GM12878 (cell line): Measurements from ENCODE around the gene ZNF804A. TPM values are rescaled to one million over a fixed set of nuclear protein-coding genes. Genes with fewer than 3 reads are reported as not detected.

Experiments
- ATAC-seq: fragments of 200-7000 bp; cut with Tn5 transposase; 3 replicates; pipeline ENCODE4 v1.9.1; 2020; ENCODE audit warnings: mild to moderate bottlenecking, moderate library complexity
- BruUV-seq: library from RNA; stranded (reverse); fragments of 400-500 nt; replicated peaks from 2 replicates; lab custom pipeline; 2021; lab: Mats Ljungman, UMichigan
- CTCF ChIA-PET: fragments of 300-600 bp; sonication (Branson Sonifier 250); formaldehyde crosslinking; extraction: SDS; loops from one replicate; lab custom pipeline; 2021; ENCODE audit warnings: inconsistent platforms; lab: Yijun Ruan, JAX
- POLR2A ChIA-PET: fragments of 350-600 bp; formaldehyde crosslinking; extraction: SDS; loops from one replicate; lab custom pipeline; 2021; ENCODE audit warnings: inconsistent platforms; lab: Charles Lee
- RAD21 ChIA-PET: fragments of 300-600 bp; sonication (Branson Sonifier 250); formaldehyde crosslinking; loops from one replicate; lab custom pipeline; 2023; ENCODE audit warnings: antibody characterized with exemption; ENCODE audit not compliant: unreplicated experiment; lab: Charles Lee
- SMC1A ChIA-PET: fragments of 300-600 bp; sonication (Branson Sonifier 250); formaldehyde crosslinking; loops from one replicate; lab custom pipeline; 2023; ENCODE audit not compliant: unreplicated experiment, uncharacterized antibody; lab: Charles Lee
- DNase-seq: peaks from one replicate; pipeline ENCODE4 v3.0.0-alpha.2; 2011; ENCODE audit warnings: low read depth, low spot score
- FAIRE-seq: peaks from 3 replicates; lab custom pipeline; 2011; peaks lifted over from hg19 to GRCh38; lab: Jason Lieb, UNC
- H2AFZ ChIP-seq: 2 replicates; pipeline ENCODE4 v1.6.0; 2011; ENCODE audit warnings: low read depth, low read length, control low read depth; ENCODE audit not compliant: control insufficient read depth
- H3K27ac ChIP-seq: 2 replicates; pipeline ENCODE4 v1.5.1; 2011; ENCODE audit warnings: control low read depth; ENCODE audit not compliant: control insufficient read depth, insufficient read depth
- H3K27me3 ChIP-seq, 2 experiments: replicated peaks in 1 of 2; 2 replicates each; pipeline versions ENCODE4 v1.6.0 to v1.6.1; 2011; ENCODE audit warnings: low read length in 1 of 2; ENCODE audit not compliant: control insufficient read depth in 2 of 2, insufficient read depth in 2 of 2
- H3K36me3 ChIP-seq, 2 experiments: 2 replicates each; pipeline ENCODE4 v1.5.1; 2011; ENCODE audit warnings: low read length in 1 of 2; ENCODE audit not compliant: control insufficient read depth in 2 of 2, insufficient read depth in 2 of 2
- H3K4me1 ChIP-seq: 2 replicates; pipeline ENCODE4 v1.6.1; 2011; ENCODE audit warnings: mild to moderate bottlenecking, low read length, moderate library complexity, mixed read lengths; ENCODE audit not compliant: control insufficient read depth, insufficient read depth
- H3K4me2 ChIP-seq: 2 replicates; pipeline ENCODE4 v1.6.0; 2011; ENCODE audit warnings: control low read depth; ENCODE audit not compliant: control insufficient read depth, insufficient read depth
- H3K4me3 ChIP-seq: fragments of 200-600 bp; sonication (generic); 2 replicates; pipeline ENCODE4 v1.5.1; 2016
- H3K79me2 ChIP-seq: 2 replicates; pipeline ENCODE4 v1.6.0; 2011; ENCODE audit warnings: low read length; ENCODE audit not compliant: control insufficient read depth, insufficient read depth
- H3K9ac ChIP-seq: 2 replicates; pipeline ENCODE4 v1.8.0; 2011; ENCODE audit warnings: low read length, control low read depth, mixed read lengths; ENCODE audit not compliant: control insufficient read depth, insufficient read depth
- H3K9me3 ChIP-seq: replicated peaks from 3 replicates; pipeline ENCODE4 v1.5.1; 2011; ENCODE audit warnings: mild to moderate bottlenecking, low read length; ENCODE audit not compliant: control insufficient read depth, insufficient read depth
- H4K20me1 ChIP-seq: 2 replicates; pipeline ENCODE4 v1.6.0; 2011; ENCODE audit not compliant: control insufficient read depth, insufficient read depth
- ASH2L ChIP-seq: fragments of 300-600, 200-600 bp; sonication (generic); IDR thresholded peaks from 2 replicates; pipeline ENCODE4 v1.6.1; 2017; ENCODE audit warnings: low read depth, mild to moderate bottlenecking, borderline replicate concordance
- BHLHE40 ChIP-seq, 2 experiments: fragments of 450-650 bp in 1 of 2; IDR thresholded peaks; 2 replicates each; pipeline ENCODE4 v1.6.1; 2011 to 2017; ENCODE audit warnings: low read depth in 2 of 2, borderline replicate concordance in 1 of 2, improper control_type of control experiment in 1 of 2, low read length in 1 of 2, mild to moderate bottlenecking in 1 of 2
- CHD2 ChIP-seq: IDR thresholded peaks from 2 replicates; pipeline ENCODE4 v1.6.1; 2011; ENCODE audit warnings: low read depth, low read length, improper control_type of control experiment, borderline replicate concordance
- RB1 ChIP-seq: fragments of 450-650 bp; formaldehyde crosslinking; IDR thresholded peaks from 2 replicates; pipeline ENCODE4 v1.6.1; 2017; ENCODE audit warnings: mild to moderate bottlenecking, borderline replicate concordance
- WGBS: methylation state at CpG from one replicate; pipeline ENCODE4 v1.1.6; 2016; ENCODE audit warnings: low lambda C conversion rate; ENCODE audit not compliant: insufficient replicate concordance, insufficient coverage; ENCODE audit errors: missing lambda C conversion rate; 5-methylcytosine and 5-hydroxymethylcytosine counted together
- in situ Hi-C: fragments of 300-500 bp; cut with MboI; formaldehyde crosslinking; loops from 9 replicates; pipeline ENCODE4 v1.14.3; 2018; ENCODE audit warnings: mixed read lengths
- intact Hi-C: fragments of 100-400 bp; cut with micrococcal nuclease; formaldehyde crosslinking; loops from one replicate; pipeline ENCODE4 v1.14.2; 2022; ENCODE audit not compliant: unreplicated experiment
- polyA plus RNA-seq, 11 experiments: library from polyadenylated mRNA; depleted of rRNA in 4 of 11; unstranded in 6 of 11; stranded (reverse) in 5 of 11; fragments of >200 nt; fragmentation: Nextera tagmentation in 4 of 11; fragmentation: Illumina TruSeq in 1 of 11; extraction: Ambion mirVana in 4 of 11; extraction: Trizol in 1 of 11; gene quantifications; 1 replicate in 1 of 11; 2 replicates in 10 of 11; pipeline versions ENCODE4 v1.2.1 to v1.2.3, GENCODE V29; 2011 to 2016; ENCODE audit warnings: inconsistent platforms in 2 of 11, missing spikeins in 2 of 11, low read depth in 1 of 11
- total RNA-seq, 4 experiments: library from RNA; depleted of rRNA in 3 of 4; stranded (reverse); fragments of >200 nt in 3 of 4; fragmentation: Illumina TruSeq in 1 of 4; extraction: Trizol in 1 of 4; gene quantifications; 2 replicates each; pipeline versions ENCODE4 v1.2.1 to v1.2.3, GENCODE V29; 2013 to 2021

The ZNF804A gene
- total and polyA plus RNA-seq, 10 of the 15 experiments (the other 5 are each of a cell fraction or from before 2014, with no cell fraction given) = 0.19 to 2.3 (median 1.4) TPM

GRCh38 chr2:184685999-184686841, 87.9 kb downstream of the ZNF804A start:
- H4K20me1 ChIP-seq = no peaks in the 10 kb centered on the region
- H3K4me2 ChIP-seq = no peak overlapping the region
- BruUV-seq = no TSS peak
- H3K9me3 ChIP-seq = no peaks in the 10 kb centered on the region
- no peak overlapping the region for H2AFZ ChIP-seq
- H3K79me2 ChIP-seq = no peaks in the 10 kb centered on the region
- POLR2A ChIA-PET = no interaction called here
- CTCF ChIA-PET = interaction anchor here (1.1 kb wide), 1 partner anchor 11 kb away, joined by 3 read pairs; no protein-coding TSS in a partner anchor
- peak; percentile 40 for ATAC-seq
- 19% methylated on average over 6 of the region's 6 CpGs for WGBS
- TF ChIP-seq BHLHE40 (IDR thresholded peaks at IDR 0.05; ENCODE audit: borderline replicate concordance in 1 of 2, low read depth in 2 of 2, low read length in 1 of 2) (no peak), ASH2L (no peak)
- H3K36me3 ChIP-seq = no peaks in the 10 kb centered on the region
- FAIRE-seq = no peak
- no peaks in the 10 kb centered on the region for H3K4me1 ChIP-seq
- RAD21 ChIA-PET = no interaction called here
- in situ Hi-C loops (no loop called here), intact Hi-C loops (no loop called here)
- SMC1A ChIA-PET = no interaction called here
- no peak overlapping the region for H3K27ac ChIP-seq
- DNase-seq = no peak
- H3K4me3 ChIP-seq = no peak overlapping the region
- H3K9ac ChIP-seq = no peak overlapping the region
- no peaks in the 10 kb centered on the region for H3K27me3 ChIP-seq

- DNase-seq (no peak), ATAC-seq (no peak), FAIRE-seq (no peak)
- Histone ChIP-seq H3K27ac (no peak overlapping the region), H3K36me3 (no peaks in the 10 kb centered on the region), H2AFZ (no peak overlapping the region), H3K4me3 (no peak overlapping the region), H3K4me2 (no peak overlapping the region), H3K9me3 (no peaks in the 10 kb centered on the region), H3K27me3 (no peaks in the 10 kb centered on the region), H3K4me1 (no peaks in the 10 kb centered on the region), H4K20me1 (no peaks in the 10 kb centered on the region), H3K79me2 (no peaks in the 10 kb centered on the region), H3K9ac (no peak overlapping the region)
- 44% methylated on average over 1 of the region's 1 CpG for WGBS
- ChIA-PET SMC1A (no interaction called here), POLR2A (no interaction called here), RAD21 (no interaction called here), CTCF (no interaction called here)
- in situ Hi-C loops (no loop called here), intact Hi-C loops (no loop called here)
- TF ChIP-seq CHD2 (no peak), RB1 (no peak)
- no TSS peak for BruUV-seq
These were observed 91.3 kb downstream of the ZNF804A start for GRCh38 chr2:184689638-184690037.
